ENCODE measurements around the gene SLC15A3. TPM values are rescaled to one million over a fixed set of nuclear protein-coding genes. Genes with fewer than 3 reads are reported as not detected.
"Not testable (repeated sequence)": the region's sequence is repeated elsewhere in the genome, so short reads cannot be mapped to it uniquely, and the experiment has no call there.

SLC15A3 gene
- total and polyA plus RNA-seq, 3 donors from 2014 or later, result 8.0 to 24.4 (median 9.3) TPM

- H3K27me3 ChIP-seq, result no peaks in the 10 kb centered on the region
- no peak overlapping the region for H3K27ac ChIP-seq
- no peaks in the 10 kb centered on the region for H3K4me1 ChIP-seq
- intact Hi-C loops (cut with DNase I; ENCODE audit: low total_unique reads), result no loop called here
- TF ChIP-seq POLR2A (IDR thresholded peaks at IDR 0.05) (no peak), CTCF (IDR thresholded peaks at IDR 0.05) (no peak)
- H3K9me3 ChIP-seq, result no peaks in the 10 kb centered on the region
- no peak overlapping the region for H3K4me3 ChIP-seq
- H3K36me3 ChIP-seq (ENCODE audit: low read depth, missing control alignments), result no peaks in the 10 kb centered on the region
- DNase-seq, result no peak
- WGBS, 2 donors, result 87 to 96% methylated on average over 4 of the region's 4 CpGs
Measured at GRCh38 chr11:60977224-60977623, 25.2 kb upstream of the SLC15A3 start.

GRCh38 chr11:60974726-60975125 is 22.8 kb upstream of the SLC15A3 start:
- Histone ChIP-seq H3K36me3 (ENCODE audit: low read depth, missing control alignments) (no peaks in the 10 kb centered on the region), H3K4me1 (no peaks in the 10 kb centered on the region), H3K27me3 (no peaks in the 10 kb centered on the region), H3K27ac (no peak overlapping the region), H3K4me3 (no peak overlapping the region), H3K9me3 (no peaks in the 10 kb centered on the region)
- no peak for TF ChIP-seq POLR2A (IDR thresholded peaks at IDR 0.05)
- DNase-seq, result no peak
- 93 to 95% methylated on average over 6 of the region's 6 CpGs for WGBS, 2 donors
- intact Hi-C loops (cut with DNase I; ENCODE audit: low total_unique reads), result no loop called here

- DNase-seq; intact Hi-C loops (cut with DNase I; ENCODE audit: low total_unique reads); H3K36me3 ChIP-seq (ENCODE audit: low read depth, missing control alignments); H3K4me1 ChIP-seq; H3K27me3 ChIP-seq; H3K27ac ChIP-seq; H3K4me3 ChIP-seq; H3K9me3 ChIP-seq: not testable (repeated sequence)
- 85 to 93% methylated on average over 12 to 13 of the region's 13 CpGs for WGBS, 2 donors
Measured at GRCh38 chr11:60974316-60974715, 22.3 kb upstream of the SLC15A3 start.

DNA sequence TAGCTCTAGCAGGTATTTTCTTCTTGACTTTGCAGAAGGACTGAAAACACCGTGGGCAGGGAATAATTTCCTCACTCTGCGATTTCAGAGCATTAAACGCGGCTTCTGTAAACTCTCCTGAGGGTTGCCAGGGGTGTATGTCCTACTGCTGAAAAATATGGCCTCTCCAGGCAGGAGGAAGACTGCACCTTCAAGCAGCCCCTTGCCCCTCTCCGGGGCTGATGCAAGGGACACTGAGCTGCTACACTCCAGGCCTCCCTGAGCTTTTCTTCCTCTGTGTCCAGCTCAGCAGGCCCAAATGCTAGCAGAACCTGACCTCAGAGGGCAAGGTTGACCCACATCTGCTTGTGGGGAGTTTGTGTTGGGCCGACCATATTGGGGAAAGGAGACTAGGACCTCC is 21.7 kb upstream of the SLC15A3 start:
- Histone ChIP-seq H3K4me3 (no peak overlapping the region), H3K4me1 (no peaks in the 10 kb centered on the region), H3K27me3 (no peaks in the 10 kb centered on the region), H3K36me3 (ENCODE audit: low read depth, missing control alignments) (no peaks in the 10 kb centered on the region), H3K27ac (no peak overlapping the region), H3K9me3 (no peaks in the 10 kb centered on the region)
- DNase-seq, result no peak
- WGBS, 2 donors, result 90 to 92% methylated on average over 6 of the region's 6 CpGs
- TF ChIP-seq POLR2A (IDR thresholded peaks at IDR 0.05), result no peak
- TF ChIP-seq CTCF (IDR thresholded peaks at IDR 0.05), result no peak
- intact Hi-C loops (cut with DNase I; ENCODE audit: low total_unique reads), result no loop called here

GRCh38 chr11:60972182-60973030 is 20.4 kb upstream of the SLC15A3 start:
- no peak for TF ChIP-seq POLR2A (IDR thresholded peaks at IDR 0.05)
- no peak overlapping the region for H3K4me3 ChIP-seq
- no peaks in the 10 kb centered on the region for H3K36me3 ChIP-seq (ENCODE audit: low read depth, missing control alignments)
- DNase-seq, result no peak
- H3K27ac ChIP-seq, result no peak overlapping the region
- WGBS, 2 donors, result 58 to 92% methylated on average over 3 to 13 of the region's 15 CpGs
- no peaks in the 10 kb centered on the region for H3K9me3 ChIP-seq
- H3K4me1 ChIP-seq, result no peaks in the 10 kb centered on the region
- intact Hi-C loops (cut with DNase I; ENCODE audit: low total_unique reads), result no loop called here
- no peaks in the 10 kb centered on the region for H3K27me3 ChIP-seq

DNA sequence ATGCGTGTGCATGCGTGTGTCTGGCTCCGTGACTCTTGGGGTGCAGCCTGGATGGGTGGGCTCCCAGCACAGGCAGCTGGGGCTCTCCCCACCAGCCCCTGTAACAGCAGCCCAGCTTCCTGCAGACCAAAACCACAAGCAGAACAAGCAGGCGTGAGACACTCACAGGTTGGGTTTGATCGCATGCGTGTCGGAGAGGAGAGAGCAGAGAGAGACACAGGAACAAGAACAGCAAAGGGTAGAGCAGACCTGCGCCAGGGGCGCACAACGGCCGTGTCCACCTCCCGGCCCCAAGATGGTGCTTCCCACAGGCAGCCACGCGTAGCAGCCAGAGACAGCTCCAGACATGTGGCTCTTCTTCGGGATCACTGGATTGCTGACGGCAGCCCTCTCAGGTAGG is 19.5 kb upstream of the SLC15A3 start, which contains the start of gene CD6:
Gene CD6, plus strand, starts transcription at position 161 of the 400 bp plus-strand sequence. Its CDS starts 186 bp downstream, at position 347.
- Histone ChIP-seq H3K4me3 (no peak within 1 kb of the TSS), H3K27me3 (no peaks in the 10 kb centered on the region), H3K36me3 (ENCODE audit: low read depth, missing control alignments) (no peaks in the 10 kb centered on the region), H3K27ac (no peak within 1 kb of the TSS), H3K9me3 (no peaks in the 10 kb centered on the region), H3K4me1 (no peaks in the 10 kb centered on the region)
- intact Hi-C loops (cut with DNase I; ENCODE audit: low total_unique reads), result no loop called here
- TF ChIP-seq POLR2A (IDR thresholded peaks at IDR 0.05), result no peak
- no peak for TF ChIP-seq CTCF (IDR thresholded peaks at IDR 0.05)
- WGBS, 2 donors, result 85 to 87% methylated on average over 16 of the region's 16 CpGs
- DNase-seq, result no peak
